ENCODE data around the gene PCSK5.

The PCSK5 gene

DNA sequence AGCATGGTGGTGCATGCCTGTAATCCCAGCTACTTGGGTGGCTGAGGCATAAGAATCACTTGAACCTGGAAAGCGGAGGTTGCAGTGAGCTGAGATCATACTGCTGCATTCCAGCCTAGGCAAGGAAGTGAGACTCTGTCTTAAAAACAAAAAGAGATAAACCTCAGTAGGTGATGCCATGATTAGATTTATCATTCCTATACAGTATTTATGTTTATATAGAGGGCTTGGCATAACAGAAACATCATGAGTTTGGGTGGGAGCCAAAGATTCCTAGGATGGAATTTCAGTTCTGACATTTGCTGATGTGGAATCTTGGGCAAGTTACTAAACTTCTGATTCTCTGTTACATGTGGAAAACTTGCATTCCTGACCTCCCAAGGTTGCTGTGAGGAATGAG is 481.4 kb downstream of the PCSK5 start:
- no peak for DNase-seq

DNA sequence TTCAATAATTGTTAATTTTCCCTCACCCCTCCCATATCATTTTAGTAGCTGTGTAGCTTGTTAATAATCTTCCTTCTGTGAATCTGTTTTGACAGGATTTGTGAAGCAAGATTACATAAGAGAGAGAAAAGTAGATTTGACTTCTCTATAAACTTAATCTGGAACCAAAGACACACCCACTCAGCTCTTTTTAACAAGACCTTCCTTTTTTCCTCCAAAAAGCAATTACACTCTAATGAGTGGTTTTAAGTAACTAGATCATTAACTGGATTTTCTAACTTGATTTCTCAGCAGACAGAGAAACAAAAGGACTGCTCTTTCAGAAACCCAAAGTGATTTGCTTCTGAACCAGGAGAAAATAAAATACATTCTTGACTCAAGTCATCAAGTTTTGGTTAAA is 481.9 kb downstream of the PCSK5 start:
- no peak for DNase-seq

DNA sequence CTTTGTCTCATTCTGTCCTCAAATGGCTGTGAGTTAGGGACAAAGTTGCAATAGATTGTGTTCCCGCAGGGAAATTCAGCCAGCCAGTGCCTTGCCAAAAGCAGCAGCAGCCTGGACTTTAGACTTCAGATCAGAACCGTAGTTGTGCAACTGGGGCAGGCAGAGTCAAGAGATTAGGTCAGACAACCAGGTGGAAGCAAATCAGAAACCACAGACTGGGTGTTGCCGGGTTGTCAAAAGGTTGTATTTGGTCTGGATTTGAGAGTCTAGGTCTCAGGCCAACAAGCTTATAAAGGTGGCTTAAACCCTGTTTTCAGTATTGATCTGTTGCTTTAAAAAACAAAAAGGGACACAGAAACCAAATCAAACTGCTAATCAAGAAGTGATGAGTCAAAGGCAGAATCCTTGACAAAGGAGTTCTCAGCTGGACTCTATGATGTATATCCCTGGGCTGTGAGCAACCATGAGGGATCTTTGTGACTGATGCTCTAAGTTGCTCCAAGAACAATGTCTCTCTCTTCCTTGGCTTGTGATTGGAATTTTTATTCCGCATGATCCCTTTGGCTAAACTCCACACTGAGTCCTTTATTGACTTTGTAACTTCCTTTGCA is 482.8 kb downstream of the PCSK5 start:
- no peak for DNase-seq

DNA sequence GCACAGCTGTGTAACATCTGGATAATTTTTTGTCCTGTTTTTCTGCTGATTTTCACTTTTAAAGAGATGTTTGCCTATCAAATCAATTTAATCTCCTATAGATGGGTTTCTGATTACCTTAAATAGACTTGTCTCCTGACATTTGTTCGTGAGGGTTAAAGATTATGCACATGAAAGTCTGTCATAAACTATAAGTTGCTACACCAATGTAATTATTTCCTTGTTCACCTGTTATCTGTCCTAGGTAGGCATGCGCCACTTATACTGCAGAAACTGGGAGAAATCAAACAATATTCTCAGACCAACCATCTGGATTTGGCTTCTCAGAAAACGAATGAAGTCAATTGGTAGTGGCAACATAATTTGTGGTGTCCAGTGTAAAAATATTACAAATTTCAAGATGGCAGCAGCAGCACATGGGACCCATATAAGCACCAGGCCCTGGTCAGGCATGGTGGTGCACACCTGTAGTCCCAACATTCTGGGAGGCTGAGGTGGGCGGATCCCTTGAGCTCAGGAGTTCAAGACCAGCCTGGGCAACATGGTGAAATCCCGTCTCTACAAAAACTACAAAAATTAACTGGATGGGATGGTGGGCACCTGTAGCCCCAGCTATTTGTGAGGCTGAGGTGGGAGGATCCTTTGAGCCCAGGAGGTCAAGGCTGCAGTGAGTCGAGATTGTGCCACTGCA is 483.5 kb downstream of the PCSK5 start:
- DNase-seq: no peak

DNA sequence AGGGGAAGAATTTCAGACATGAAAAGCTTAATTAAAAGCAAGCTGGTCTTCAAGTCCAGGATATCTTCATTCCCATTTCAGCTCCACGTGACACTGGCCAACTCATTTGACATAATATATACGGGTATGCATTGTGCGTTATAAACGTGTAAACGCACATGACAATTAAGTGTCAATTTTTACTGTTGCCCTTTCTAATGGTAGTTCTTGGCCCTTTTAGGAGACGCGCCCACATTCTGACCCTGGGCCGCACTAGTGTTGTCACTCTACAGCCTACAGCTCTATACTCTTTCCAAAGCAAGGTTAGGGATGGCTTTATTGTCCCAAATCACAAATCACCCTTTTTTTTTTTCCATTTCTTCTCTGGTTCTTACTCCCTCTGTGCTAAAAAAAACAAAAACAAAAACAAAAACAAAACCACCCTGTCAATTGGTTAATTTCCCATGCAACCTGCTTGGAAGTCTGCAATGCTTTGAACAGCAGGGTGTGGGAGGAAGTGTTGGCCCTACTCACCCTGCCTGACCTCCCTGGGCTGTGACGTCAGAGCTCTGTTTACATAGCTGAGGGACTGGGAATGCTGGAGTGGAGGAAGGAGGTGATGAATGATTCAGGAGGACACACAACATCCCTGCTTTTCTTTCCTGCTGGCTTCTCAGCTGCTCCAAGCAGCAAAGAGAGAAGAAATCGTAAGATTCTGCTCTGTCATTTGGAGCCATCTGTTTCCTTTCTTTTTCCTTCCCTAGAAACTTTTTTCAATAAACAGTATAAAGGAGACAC is 484.5 kb downstream of the PCSK5 start:
- DNase-seq: no peak

DNA sequence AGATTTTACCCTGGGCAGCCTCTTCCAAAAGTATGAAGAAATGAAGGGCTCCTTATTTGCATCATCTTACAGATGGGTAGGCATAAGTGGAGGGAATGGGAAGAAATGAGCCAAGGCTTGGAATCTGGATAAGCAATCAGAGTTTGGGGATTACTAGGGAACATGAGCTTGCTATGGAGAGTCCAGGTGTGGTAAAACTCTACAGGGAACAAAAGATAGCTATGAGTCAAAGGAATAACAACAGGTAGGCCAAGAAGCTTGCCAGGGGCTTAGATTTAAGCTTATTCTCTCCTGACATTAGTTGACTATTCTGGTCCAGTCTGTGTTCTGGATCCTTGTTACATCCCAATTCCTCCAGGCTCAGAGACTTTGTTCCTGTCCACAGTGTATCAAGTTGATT is 487.3 kb downstream of the PCSK5 start:
- no peak for DNase-seq

DNA sequence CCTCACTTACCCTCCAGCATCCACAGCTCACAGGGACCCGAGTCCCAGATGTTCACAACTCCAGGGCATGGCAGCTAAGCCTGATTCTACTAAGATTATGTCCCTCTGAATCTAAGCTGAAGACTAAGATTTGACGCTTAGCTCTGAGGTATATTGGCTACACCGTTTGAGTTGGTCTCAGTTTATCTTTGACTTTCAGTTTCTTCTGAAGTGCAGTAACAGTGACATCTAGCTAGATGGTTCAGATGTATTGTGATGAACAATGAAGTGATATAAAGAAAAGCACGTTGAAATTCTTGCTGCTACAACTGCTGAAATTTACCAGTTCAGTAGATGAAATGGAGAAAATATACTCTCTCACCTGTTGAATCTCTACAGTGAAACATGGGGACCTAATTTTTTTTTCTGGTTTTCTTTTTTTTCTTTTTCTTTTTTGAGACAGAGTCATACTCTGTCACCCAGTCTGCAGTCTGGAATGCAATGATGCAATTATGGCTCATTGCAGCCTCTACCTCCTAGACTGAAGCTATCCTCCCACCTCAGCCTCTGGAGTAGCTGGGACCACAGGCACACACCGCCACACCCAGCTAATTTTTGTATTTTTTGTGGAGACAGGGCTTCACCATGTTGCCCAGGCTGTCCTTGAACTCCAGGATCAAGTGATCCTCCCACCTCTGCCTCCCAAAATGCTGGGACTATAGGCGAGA is 488.0 kb downstream of the PCSK5 start:
- DNase-seq: no peak

DNA sequence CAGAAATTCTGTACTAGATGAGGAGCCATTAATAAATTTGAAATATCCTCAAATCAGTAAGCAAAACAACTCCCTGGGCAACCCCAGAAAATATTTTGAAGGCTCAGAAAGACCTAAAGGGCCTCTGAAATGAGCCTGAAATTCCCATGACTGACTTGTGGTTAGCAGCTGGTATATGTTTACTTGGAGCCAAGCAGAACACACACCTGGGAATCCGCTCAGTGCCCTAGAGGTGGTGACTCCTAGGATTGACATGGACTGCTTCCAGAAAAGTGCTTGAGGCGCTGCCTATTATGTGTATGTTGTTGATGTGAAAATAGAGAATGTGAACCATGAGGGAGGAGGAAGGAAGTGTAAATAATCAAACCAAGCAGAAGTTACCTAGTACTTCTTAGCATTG is 489.0 kb downstream of the PCSK5 start:
- DNase-seq: no peak

DNA sequence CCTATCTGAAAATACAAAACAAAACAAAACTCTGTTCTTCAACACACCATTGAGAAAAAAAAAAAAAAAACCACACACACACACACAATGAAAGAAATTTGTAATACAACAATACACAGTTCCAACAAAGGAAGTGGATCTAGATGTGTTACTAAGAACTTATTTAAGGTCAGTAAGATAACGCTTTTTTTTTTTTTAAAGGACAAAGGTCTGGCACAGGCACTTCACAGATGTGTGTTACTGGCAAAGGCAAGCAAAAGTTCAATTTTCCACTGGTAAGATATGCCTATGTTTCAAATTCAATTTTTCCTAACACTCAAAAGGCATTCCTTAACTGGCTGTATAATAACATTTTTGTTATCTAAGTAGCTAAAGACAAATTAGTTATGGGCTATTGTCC is 500.2 kb downstream of the PCSK5 start:
- no peak for DNase-seq

DNA sequence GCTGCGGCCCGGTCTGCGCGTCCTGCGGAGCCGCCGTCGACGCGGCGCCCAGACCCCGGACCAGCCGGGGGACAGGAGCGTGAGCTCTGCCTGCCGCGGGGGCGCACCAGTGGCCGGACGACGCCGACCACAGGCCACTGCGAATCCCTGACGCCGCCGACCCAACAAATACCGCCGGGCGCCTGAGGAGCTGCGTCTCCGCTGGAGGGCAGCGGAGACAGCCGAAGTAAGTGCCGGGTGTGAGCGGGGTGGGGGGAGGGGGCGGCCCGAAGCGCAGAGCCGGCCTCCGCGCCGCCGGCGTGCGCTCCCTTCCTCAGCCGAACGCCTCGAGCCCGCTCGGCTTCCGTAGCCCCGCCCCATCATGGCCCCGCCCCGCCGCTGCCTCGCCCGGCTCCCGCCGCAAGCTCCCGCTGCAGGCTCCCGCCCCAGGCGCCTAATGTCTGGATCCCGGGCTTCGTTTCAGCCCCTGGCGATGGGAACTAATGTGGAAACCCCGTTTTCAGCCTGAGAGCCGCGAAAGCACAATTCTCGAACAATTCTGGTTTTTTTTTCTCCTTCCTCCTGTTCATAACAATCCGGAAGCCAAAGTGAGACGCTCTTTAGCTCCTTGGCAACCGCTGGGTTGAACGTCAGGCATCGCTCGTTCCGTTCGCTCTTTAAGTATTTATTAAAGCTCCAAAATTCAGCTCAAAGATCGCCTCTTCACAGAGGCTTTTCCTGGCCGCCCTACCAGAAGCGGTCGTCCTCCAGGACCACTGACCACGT is 503.9 kb downstream of the PCSK5 start, which contains the start of gene RFK:
Gene RFK, minus strand, starts transcription at position 232 of the 765 bp plus-strand sequence. CDS start 255 bp downstream, outside the sequence.
- peak; percentile 52 for DNase-seq

DNA sequence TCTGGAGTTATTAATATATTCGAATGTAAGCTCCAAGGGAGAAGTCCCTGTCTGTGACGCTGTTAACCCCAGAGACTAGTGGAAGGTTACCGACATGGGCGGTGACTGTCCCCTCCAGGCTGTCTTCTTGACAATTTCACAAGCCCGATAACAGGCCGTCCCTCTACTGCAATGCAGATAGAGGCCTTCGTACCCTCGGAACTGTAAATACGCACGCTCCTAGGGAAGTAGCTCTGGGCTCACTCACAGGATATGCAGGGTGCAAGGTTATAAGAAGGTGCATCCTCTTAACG is 504.4 kb downstream of the PCSK5 start:
- peak; percentile 17 for DNase-seq

DNA sequence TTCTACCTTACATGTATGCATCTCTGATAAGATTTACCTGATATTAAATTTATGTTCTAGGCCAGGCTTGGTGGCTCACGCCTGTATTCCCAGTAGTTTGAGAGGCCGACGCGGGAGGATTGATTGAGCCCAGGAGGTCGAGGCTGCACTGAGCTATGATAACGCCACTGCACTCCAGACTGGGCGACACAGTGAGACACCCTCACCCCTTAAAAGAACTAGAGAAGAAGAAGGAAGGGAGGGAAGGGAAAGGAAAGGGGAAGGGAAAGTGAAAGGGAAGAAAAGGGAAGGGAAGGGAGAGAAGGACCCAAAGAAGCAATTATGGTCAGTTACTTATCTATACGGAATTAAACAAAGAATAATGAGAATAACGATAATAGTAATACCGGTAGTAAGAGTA is 504.9 kb downstream of the PCSK5 start:
- no peak for DNase-seq

DNA sequence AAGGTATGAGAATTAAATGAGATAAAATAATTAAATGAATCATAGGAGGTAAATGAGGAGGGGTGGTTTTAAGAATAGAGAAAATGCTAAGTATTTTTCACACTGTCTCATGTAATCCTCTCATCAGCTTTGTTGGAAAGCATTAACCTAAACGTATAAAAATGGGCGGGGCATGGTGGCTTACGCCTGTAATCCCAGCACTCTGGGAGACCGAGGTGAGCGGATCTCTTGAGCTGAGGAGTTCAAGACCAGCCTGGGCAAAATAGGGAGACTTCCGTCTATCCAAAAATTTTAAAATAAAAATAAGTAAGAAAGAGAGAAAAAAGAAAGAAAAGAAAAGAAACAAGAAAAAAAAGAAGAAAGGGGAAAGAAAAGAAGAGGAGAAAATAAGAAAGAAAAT is 505.7 kb downstream of the PCSK5 start:
- no peak for DNase-seq

DNA sequence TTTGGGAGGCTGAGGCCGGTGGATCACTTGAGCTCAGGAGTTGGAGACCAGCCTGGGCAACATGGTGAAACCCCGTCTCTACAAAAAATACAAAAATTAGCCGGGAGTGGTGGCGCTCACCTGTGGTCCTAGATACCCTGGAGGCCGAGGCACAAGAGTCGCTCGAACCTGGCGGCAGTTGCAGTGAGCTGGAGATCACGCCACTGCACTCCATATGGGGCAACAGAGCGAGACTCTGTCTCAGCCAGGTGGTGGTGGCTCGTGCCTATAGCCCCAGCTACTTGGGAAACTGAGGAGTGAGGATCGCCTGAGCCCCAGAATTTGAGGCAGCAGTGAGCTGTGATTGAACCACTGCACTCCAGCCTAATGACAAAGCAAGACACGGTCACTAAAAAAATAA is 506.1 kb downstream of the PCSK5 start:
- no peak for DNase-seq

DNA sequence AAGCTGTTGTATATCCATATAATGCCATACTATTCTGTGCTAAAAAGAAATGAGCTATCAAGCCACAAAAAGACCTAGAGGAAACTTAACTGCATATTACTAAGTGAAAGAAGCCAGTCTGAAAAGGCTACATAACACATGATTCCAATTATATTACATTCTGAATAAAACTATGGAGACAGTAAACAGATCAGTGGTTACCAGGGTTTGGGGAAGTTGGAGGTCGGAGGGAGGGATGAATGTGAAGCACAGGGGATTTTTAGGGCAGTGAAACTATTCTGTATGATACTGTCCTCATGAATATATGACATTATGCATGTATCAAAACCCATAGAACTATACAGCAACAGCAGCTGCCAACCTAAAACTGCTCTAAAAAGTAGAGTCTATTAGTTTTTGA is 509.4 kb downstream of the PCSK5 start:
- no peak for DNase-seq

DNA sequence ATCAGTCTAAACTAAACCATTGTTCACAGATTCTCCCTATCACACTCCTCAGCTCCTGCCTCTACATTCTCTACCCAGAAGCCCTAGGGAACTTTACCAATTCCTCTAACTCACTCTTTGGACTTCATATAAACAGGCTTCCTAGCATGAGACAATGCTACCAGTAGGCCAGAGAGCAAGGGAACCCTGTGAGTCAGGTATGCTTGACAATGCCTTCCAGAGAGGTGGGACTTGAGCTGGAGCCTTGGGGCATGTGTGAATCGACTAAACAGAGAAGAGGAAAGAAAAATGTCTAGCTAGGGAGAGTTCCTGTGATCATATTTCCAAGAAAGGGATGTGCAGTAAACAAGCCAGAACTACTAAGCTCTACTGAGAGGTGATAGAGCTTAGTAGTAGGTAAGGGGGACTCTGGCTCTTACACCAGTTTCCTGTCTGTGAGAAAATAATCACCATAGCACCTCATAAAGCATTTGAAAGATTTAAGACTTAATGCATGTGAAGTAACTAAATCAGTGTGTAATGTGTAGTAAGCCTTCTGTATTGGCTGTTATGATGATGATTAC is 510.1 kb downstream of the PCSK5 start:
- no peak for DNase-seq

DNA sequence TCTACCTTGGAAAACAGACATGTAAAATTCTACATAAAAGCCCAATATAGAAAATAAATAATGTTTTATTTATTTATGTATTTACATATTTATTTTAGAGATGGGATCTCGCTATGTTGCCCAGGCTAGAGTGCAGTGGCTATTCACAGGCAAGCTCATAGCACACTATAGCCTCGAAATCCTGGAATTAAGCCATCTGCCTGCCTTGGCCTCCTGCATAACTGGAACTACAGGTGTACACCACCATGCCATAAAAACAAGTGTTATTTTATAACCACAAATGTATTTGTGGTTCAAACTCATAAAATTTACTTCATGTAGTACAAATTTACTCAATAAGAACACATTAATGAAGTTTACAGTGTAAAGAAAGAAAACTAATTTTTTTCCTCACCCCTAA is 510.7 kb downstream of the PCSK5 start:
- DNase-seq: no peak

DNA sequence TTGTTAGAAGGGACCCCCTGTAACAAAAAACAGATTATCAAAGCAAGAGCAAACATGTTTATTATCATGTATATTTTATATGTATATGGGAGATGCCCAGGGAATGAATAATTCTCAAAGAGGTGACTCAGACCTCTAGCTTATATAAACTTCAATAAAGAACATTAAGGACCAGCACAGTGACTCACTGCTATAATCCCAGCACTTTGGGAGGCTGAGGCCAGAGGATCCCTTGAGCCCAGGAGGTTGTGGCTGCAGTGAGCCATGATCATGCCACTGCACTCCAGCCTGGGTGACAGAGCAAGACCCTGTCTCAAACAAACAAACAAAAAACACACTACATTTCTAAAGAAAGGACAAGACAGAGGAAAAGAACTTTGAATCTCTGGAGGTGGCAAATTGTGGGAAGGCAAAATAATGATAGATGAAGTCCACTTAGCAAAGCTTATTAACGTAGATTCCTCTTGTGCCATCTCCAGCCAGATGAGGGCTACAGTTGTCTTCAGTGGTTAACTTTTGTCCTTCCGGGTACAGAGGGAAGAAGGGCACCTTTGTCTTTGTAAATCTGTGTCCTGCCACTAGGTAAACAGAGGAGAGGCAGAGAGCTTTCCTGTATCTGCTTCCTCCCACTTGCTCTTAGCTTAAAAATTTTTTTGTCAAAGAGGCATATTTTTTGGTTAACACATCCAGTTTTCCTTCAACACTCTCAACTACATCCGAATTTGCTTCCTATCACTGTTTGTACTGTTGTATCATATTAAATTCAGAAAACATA is 511.3 kb downstream of the PCSK5 start:
- no peak for DNase-seq

DNA sequence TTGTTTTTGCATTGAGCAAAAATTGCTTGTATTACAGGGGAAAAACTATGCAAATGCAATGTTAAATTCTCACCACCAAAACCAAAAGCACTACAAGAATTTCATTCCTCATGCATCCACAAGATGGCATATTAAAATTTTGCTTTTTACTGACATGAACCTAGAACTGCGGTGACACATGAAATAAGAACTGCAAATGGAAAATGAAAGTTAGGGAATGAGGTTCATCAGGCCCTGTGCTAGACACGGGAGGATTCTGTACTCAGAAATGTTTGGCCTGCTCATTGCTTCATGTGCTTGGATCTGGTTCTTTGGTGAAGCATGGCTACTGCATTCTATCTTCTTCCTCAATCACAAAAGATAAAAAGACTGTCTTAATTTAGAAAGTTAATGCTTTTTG is 512.9 kb downstream of the PCSK5 start:
- DNase-seq: peak; percentile 10

DNA sequence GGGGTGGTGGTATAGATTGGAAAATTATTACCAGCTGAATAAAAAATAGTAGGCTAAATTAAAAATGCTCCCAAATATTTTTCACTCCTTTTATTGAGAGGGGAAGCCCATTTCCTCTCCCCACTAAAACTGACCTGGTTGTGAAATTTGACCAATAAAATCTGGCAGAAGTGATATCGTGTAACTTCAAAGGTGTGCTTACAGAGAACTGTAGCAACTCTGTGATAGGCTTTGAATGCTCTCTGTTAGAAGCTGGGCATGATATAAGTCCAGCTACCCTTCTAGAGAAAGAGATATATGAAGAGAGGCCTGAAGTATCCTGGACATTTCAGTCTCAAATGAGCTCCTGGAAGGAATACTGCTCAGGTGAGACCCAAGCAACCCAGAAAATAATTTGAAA is 513.9 kb downstream of the PCSK5 start:
- no peak for DNase-seq

DNA sequence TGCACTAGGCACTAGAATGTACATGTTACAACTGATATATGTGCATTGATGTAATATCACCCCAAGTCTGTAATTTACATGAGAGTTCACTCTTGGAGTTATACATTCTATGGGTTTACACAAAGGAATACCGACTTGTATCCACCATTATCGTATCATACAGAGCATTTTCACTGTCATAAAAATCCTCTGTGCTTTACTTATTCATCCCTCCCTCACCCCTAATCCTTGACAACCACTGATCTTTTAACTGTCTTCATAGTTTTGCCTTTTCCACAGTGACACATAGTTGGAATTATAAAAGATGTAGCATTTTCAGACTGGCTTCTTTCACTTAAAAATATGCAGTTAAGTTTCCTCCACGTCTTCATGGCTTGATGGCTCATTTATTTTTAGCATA is 514.9 kb downstream of the PCSK5 start:
- no peak for DNase-seq

DNA sequence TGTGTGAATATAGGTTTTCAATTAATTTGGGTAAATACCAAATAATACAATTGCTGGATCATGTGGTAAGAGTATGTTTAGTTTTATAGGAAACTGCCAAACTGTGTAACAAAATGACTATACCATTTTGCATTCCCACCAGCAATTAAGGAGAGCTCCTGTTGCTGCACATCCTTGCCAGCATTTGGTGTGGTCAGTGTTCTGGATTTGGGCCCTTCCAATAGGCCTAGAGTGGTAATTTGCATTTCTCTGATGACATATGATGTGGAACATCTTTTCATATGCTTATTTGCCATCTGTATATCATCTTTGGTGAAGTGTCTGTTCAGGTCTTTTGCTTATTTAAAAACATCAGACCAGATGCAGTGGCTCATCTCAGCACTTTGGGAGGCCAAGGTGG is 515.4 kb downstream of the PCSK5 start:
- DNase-seq: no peak

Data from NCI-H1694 treated with DMSO at 0.1 percent for 48 hours (cell line).